GM10266 (cell line): ENCODE measurements around the gene VIPR1.

ENCODE experiments used
- DNase-seq: peaks from one replicate; pipeline ENCODE4 v3.0.0; 2012; ENCODE audit errors: extremely low spot score
- CTCF ChIP-seq: IDR thresholded peaks from 2 replicates; pipeline ENCODE4 v1.5.1; 2012; ENCODE audit warnings: mild to moderate bottlenecking, low read depth; ENCODE audit not compliant: control insufficient read depth, insufficient read depth; ENCODE audit errors: missing control alignments

Gene VIPR1

GRCh38 chr3:42502429-42503250 lies at the start of gene VIPR1:
Gene VIPR1 (plus strand): TSS chr3:42502643. CDS start chr3:42502736, 93 bp downstream.
- no peak for TF ChIP-seq CTCF
- DNase-seq: peak; percentile 89

GRCh38 chr3:42456211-42456610 lies 46.2 kb upstream of the VIPR1 start:
- TF ChIP-seq CTCF: no peak
- no peak for DNase-seq

GRCh38 chr3:42459151-42459550 lies 43.3 kb upstream of the VIPR1 start:
- TF ChIP-seq CTCF: no peak
- DNase-seq: no peak

GRCh38 chr3:42461762-42462161 lies 40.7 kb upstream of the VIPR1 start:
- DNase-seq: no peak
- no peak for TF ChIP-seq CTCF

- no peak for DNase-seq
- no peak for TF ChIP-seq CTCF
Observed at GRCh38 chr3:42463093-42463492, 39.4 kb upstream of the VIPR1 start.

- no peak for DNase-seq
- TF ChIP-seq CTCF: no peak
Observed at GRCh38 chr3:42468111-42468510, 34.3 kb upstream of the VIPR1 start.

GRCh38 chr3:42472555-42472954 lies 29.9 kb upstream of the VIPR1 start:
- no peak for TF ChIP-seq CTCF
- no peak for DNase-seq
